ENCODE results near the gene CACHD1.
"Not testable (repeated sequence)": the region's sequence is repeated elsewhere in the genome, so short reads cannot be mapped to it uniquely, and the experiment has no call there.

CACHD1 gene

GRCh38 chr1:64594446-64594845, 124.5 kb downstream of the CACHD1 start:
- no peak for DNase-seq

- no peak for DNase-seq
Measured at GRCh38 chr1:64595871-64596515, 126.1 kb downstream of the CACHD1 start.

- no peak for DNase-seq
Measured at GRCh38 chr1:64597113-64597512, 127.2 kb downstream of the CACHD1 start.

GRCh38 chr1:64598100-64598571, 128.2 kb downstream of the CACHD1 start:
- no peak for DNase-seq

GRCh38 chr1:64599242-64599641, 129.3 kb downstream of the CACHD1 start:
- DNase-seq: no peak

- DNase-seq: no peak
Measured at GRCh38 chr1:64601207-64601606, 131.3 kb downstream of the CACHD1 start.

- DNase-seq: no peak
Measured at GRCh38 chr1:64608005-64608650, 138.2 kb downstream of the CACHD1 start.

GRCh38 chr1:64608651-64609048, 138.7 kb downstream of the CACHD1 start:
- DNase-seq: no peak

- not testable (repeated sequence) for DNase-seq
Measured at GRCh38 chr1:64610950-64611349, 141.0 kb downstream of the CACHD1 start.

GRCh38 chr1:64616039-64616438, 146.1 kb downstream of the CACHD1 start:
- DNase-seq: no peak

GRCh38 chr1:64623750-64624191, 153.8 kb downstream of the CACHD1 start:
- DNase-seq: no peak

GRCh38 chr1:64624218-64624713, 154.3 kb downstream of the CACHD1 start:
- DNase-seq: no peak

- no peak for DNase-seq
Measured at GRCh38 chr1:64624808-64625207, 154.9 kb downstream of the CACHD1 start.

- DNase-seq: no peak
Measured at GRCh38 chr1:64630611-64631010, 160.7 kb downstream of the CACHD1 start.

GRCh38 chr1:64631346-64632034, 161.6 kb downstream of the CACHD1 start:
- DNase-seq: peak in 4 of 14 donors; percentile 1 to 43 (median 6)

- no peak for DNase-seq
Measured at GRCh38 chr1:64632936-64633335, 163.0 kb downstream of the CACHD1 start.

- no peak for DNase-seq
Measured at GRCh38 chr1:64645735-64646134, 175.8 kb downstream of the CACHD1 start.

GRCh38 chr1:64650411-64650810, 180.5 kb downstream of the CACHD1 start:
- DNase-seq: no peak

- no peak for DNase-seq
Measured at GRCh38 chr1:64651841-64652240, 181.9 kb downstream of the CACHD1 start.

GRCh38 chr1:64653466-64653865, 183.5 kb downstream of the CACHD1 start:
- DNase-seq: no peak

- DNase-seq: no peak
Measured at GRCh38 chr1:64654519-64655341, 184.8 kb downstream of the CACHD1 start.

- no peak for DNase-seq
Measured at GRCh38 chr1:64655861-64656260, 185.9 kb downstream of the CACHD1 start.

Data from C1 segment of cervical spinal cord (tissue), 14 donors.